ENCODE data around the gene DDX1.

GRCh38 chr2:15603044-15603765, 11.5 kb downstream of the DDX1 start:
- TF ChIP-seq, protein P1, sequence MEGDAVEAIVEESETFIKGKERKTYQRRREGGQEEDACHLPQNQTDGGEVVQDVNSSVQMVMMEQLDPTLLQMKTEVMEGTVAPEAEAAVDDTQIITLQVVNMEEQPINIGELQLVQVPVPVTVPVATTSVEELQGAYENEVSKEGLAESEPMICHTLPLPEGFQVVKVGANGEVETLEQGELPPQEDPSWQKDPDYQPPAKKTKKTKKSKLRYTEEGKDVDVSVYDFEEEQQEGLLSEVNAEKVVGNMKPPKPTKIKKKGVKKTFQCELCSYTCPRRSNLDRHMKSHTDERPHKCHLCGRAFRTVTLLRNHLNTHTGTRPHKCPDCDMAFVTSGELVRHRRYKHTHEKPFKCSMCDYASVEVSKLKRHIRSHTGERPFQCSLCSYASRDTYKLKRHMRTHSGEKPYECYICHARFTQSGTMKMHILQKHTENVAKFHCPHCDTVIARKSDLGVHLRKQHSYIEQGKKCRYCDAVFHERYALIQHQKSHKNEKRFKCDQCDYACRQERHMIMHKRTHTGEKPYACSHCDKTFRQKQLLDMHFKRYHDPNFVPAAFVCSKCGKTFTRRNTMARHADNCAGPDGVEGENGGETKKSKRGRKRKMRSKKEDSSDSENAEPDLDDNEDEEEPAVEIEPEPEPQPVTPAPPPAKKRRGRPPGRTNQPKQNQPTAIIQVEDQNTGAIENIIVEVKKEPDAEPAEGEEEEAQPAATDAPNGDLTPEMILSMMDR (IDR thresholded peaks at IDR 0.05) = no peak
- TF ChIP-seq POLR2A (IDR thresholded peaks at IDR 0.05) = no peak

Data from adrenal gland (tissue), 5 donors.